HG03520 (cell line): ENCODE data around the gene RBM44.

Experiments used
- ATAC-seq: cut with Tn5 transposase; IDR thresholded peaks from one replicate; pipeline ENCODE4 v1.9.1; 2021; ENCODE audit warnings: mild to moderate bottlenecking, moderate library complexity; ENCODE audit not compliant: unreplicated experiment

The RBM44 gene

GRCh38 chr2:237869343-237870102 is 70.9 kb downstream of the RBM44 start:
- no peak for ATAC-seq

GRCh38 chr2:237870126-237870525 is 71.5 kb downstream of the RBM44 start:
- ATAC-seq: no peak

GRCh38 chr2:237870754-237871651 is 72.4 kb downstream of the RBM44 start:
- ATAC-seq: no peak

DNA sequence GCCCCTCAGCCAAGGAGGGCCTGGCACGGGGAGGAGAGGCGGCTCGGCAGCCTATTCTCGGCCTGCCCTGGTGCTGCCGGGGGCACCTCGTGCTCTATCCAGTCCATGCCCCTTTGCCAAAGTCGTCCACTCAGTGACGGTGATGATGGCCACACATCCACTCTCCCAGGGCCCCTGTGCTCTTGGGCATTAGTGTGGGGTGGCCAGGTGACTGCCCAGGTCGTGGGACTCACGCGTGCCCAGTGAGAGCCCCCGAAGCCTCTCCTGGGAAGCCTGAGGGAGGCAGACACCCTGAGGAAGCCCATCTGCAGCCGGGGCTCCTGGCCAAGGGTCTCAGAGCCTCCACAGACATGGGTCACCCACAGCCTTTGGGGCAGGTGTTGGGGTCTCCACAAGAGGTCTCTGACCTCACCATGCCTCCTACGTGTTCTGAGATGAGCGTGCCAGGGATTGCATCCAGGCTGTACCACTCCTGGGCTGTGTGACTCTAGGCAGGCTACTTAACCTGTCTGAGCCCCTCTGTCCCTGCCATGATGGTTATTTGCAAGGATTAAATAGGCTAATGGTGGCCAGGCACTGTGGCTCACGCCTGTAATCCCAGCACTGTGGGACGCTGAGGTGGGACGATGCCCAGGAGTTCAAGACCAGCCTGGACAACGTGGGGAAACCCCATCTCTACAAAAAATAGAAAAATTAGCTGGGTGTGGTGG is 73.8 kb downstream of the RBM44 start:
- ATAC-seq: no peak

DNA sequence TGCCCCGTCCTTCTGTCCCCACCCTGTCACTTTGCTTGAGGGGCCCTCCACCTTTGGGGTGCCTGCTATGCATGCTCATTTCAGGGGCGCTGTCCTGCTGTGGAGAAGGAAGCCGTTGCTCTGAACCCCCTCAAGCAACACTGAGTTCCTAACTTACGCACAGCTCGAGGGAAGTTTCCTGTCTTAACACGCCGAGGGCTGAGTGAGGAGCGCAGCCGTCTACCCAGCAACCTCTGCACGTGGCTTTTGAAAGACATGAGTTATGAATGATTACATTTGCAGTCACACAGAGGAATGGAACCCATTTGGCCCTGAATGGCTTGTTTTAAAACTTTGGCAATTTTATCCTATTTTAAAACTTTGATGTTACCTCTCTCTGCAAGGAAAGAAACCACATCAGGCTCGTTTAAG is 74.8 kb downstream of the RBM44 start:
- ATAC-seq: no peak

- no peak for ATAC-seq
Measured at GRCh38 chr2:237873897-237874551, 75.4 kb downstream of the RBM44 start.

GRCh38 chr2:237874585-237875161 is 76.1 kb downstream of the RBM44 start:
- ATAC-seq: no peak

GRCh38 chr2:237875256-237876060 is 76.9 kb downstream of the RBM44 start:
- no peak for ATAC-seq

DNA sequence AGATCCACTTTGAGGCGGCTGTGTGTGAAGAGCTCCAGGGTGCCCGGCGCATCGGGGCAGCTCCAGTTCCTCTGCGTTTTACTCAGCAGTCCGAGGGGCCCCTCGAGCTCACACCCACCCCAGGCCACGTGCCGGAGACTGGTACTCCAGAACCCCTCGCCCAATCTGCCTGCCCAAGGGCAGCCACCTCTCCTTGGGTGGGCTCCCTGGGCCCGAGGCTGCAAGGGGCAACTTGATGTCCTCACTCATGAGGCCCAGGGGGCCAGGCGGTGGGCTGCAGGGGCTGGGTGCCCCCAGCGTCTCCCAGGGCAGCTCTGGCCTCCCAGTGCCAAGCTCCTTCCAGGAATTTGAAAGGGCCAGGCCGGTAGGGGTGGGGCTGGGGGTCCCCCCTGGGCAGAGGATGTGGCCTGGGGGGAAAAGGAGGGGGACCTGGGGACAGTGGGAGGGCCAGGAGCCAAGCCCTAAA is 77.5 kb downstream of the RBM44 start:
- no peak for ATAC-seq

DNA sequence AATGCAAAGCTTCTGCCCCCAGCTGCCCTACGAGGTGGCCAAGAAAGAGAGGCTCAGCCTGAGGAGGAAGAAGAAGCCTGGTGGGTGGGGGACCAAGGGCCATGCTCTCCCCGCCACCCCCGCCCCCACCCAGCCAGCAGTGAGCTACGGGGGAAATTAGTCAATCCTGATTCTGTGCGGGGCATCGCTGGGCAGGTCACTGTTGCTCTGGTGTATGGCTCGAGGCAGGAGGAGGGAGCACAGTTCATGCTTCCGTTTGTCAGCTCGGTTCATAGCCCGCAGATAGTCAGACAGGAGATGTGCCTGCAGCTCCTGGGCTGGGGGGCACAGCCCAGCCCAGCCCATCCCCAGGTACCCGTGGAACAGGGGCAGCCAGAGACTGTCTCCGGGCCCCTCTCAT is 78.0 kb downstream of the RBM44 start:
- no peak for ATAC-seq

GRCh38 chr2:237876951-237877491 is 78.4 kb downstream of the RBM44 start:
- no peak for ATAC-seq

DNA sequence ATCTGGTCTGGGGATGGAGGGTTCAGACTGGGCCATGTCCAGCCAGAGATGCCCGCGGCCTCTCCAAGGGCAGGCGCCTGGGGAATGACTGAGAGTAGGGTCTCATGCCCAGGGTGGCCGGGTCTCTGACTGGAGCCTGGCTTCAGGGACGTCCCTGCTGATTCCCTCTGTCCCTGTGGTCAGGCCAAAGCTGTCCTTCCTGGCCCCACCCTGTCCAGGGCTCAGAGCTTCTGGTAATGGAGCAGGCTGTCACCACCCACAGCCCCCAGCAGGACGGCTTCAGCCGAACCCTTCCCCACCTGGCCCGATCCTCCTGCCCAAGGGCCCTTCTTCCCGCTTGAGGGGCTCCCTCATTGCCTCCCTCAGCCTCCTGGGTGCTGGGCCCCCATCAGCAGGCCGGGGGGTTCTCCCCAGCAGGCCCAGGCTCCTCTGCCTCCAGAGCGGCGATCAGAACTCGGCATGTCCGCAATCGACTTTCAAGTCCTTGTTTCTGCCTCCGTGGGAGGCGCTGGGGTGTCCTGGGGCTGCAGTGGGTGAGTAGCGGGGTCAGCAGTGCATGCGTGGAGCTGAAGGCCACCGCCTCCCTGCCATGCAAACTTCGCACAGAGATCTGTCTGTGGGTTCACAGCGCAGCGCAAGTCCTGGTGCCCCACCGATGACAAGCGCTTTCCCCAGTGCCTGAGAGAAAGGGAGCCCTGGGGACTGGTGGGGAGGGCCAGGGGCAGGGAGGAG is 79.2 kb downstream of the RBM44 start:
- ATAC-seq: no peak

GRCh38 chr2:237878321-237879057 is 79.9 kb downstream of the RBM44 start:
- no peak for ATAC-seq

DNA sequence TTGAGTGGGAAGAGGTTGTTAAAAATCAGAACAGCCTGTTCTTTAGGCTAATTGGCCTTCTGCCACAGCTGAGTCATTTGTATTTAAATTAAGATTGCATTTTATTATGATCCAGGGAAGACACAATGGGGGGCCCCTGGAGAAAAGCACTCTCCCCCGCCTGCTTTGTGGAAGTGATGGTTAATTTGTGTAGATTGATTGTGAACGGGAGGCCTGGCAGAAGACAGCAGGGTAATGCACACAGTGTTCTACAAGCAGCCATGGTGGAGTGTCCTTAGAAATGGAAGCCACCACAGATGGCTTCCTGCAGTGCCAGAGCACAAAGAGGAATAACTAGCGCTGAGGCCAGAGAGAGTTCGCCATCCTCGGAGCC is 80.5 kb downstream of the RBM44 start:
- ATAC-seq: no peak

GRCh38 chr2:237879991-237880560 is 81.5 kb downstream of the RBM44 start:
- no peak for ATAC-seq

- ATAC-seq: no peak
Measured at GRCh38 chr2:237882510-237883481, 84.2 kb downstream of the RBM44 start.
